Measurements from ENCODE around the gene PXDN. TPM values are rescaled to one million over a fixed set of nuclear protein-coding genes. Genes with fewer than 3 reads are reported as not detected.

PXDN gene
- total and polyA plus RNA-seq, 2 donors (not counting 1 experiment from before 2014, with no cell fraction given), result 0.21 to 1.4 TPM

- CTCF ChIA-PET, result no interaction called here
- Histone ChIP-seq H3K27ac (ENCODE audit: low read length in 2 of 2) (no peak overlapping the region), H3K9ac (ENCODE audit: low read length) (no peak overlapping the region), H3K4me2 (replicated peaks; ENCODE audit: low read depth, low read length, poor library complexity, severe bottlenecking) (no peak overlapping the region), H3K27me3 (replicated peaks in 1 of 4; ENCODE audit: control extremely low read depth in 1 of 4, control insufficient read depth in 3 of 4, insufficient read depth in 4 of 4, low read length in 3 of 4) (peaks cover 0 to 15% (median 0%) of the 10 kb centered on the region in 4 experiments), H2AFZ (ENCODE audit: insufficient read depth, low read depth, low read length, poor library complexity, severe bottlenecking) (no peak overlapping the region), H3K4me1 (ENCODE audit: control insufficient read depth in 2 of 2, insufficient read depth in 2 of 2, low read length in 2 of 2) (peaks cover 15 to 16% of the 10 kb centered on the region in 2 donors), H3K9me3 (ENCODE audit: control extremely low read depth in 1 of 3, control insufficient read depth in 2 of 3, insufficient read depth in 1 of 3, low read length in 2 of 3) (peaks cover 0 to 8% (median 0%) of the 10 kb centered on the region in 3 donors), H3K79me2 (ENCODE audit: control insufficient read depth, insufficient read depth, low read length) (no peaks in the 10 kb centered on the region), H3K4me3 (ENCODE audit: control extremely low read depth in 1 of 5, extremely low read depth in 1 of 5, insufficient read depth in 1 of 5, low read depth in 2 of 5, low read length in 4 of 5) (no peak overlapping the region), H3K36me3 (replicated peaks in 1 of 2; ENCODE audit: control extremely low read depth in 1 of 2, control insufficient read depth in 1 of 2, extremely low read depth in 1 of 2, insufficient read depth in 2 of 2, low read length in 1 of 2) (no peaks in the 10 kb centered on the region), H4K20me1 (ENCODE audit: control insufficient read depth, insufficient read depth, low read length, poor library complexity, severe bottlenecking) (no peaks in the 10 kb centered on the region)
- POLR2A ChIA-PET, result no interaction called here
- no peaks in the 10 kb centered on the region for H3K9me3 Mint-ChIP-seq (ENCODE audit: insufficient read depth)
- H3K4me3 Mint-ChIP-seq, result no peak overlapping the region
- H3K4me1 Mint-ChIP-seq, result peaks cover 15% of the 10 kb centered on the region
- intact Hi-C loops (cut with micrococcal nuclease), result no loop called here
- no peak for DNase-seq
- TF ChIP-seq, protein P1, sequence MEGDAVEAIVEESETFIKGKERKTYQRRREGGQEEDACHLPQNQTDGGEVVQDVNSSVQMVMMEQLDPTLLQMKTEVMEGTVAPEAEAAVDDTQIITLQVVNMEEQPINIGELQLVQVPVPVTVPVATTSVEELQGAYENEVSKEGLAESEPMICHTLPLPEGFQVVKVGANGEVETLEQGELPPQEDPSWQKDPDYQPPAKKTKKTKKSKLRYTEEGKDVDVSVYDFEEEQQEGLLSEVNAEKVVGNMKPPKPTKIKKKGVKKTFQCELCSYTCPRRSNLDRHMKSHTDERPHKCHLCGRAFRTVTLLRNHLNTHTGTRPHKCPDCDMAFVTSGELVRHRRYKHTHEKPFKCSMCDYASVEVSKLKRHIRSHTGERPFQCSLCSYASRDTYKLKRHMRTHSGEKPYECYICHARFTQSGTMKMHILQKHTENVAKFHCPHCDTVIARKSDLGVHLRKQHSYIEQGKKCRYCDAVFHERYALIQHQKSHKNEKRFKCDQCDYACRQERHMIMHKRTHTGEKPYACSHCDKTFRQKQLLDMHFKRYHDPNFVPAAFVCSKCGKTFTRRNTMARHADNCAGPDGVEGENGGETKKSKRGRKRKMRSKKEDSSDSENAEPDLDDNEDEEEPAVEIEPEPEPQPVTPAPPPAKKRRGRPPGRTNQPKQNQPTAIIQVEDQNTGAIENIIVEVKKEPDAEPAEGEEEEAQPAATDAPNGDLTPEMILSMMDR (IDR thresholded peaks at IDR 0.05), result no peak
- TF ChIP-seq EZH2 (IDR thresholded peaks at IDR 0.05; ENCODE audit: borderline replicate concordance, insufficient read depth, low read depth, low read length, poor library complexity, severe bottlenecking), result no peak
- no peak for ATAC-seq (ENCODE audit: low read depth)
- H3K27ac Mint-ChIP-seq, result no peak overlapping the region
- WGBS (ENCODE audit: insufficient coverage), result 87% methylated on average over 20 of the region's 22 CpGs
- H3K27me3 Mint-ChIP-seq, result peaks cover 17% of the 10 kb centered on the region
These were observed 4.2 kb downstream of the PXDN start for GRCh38 chr2:1739961-1740715.

DNA sequence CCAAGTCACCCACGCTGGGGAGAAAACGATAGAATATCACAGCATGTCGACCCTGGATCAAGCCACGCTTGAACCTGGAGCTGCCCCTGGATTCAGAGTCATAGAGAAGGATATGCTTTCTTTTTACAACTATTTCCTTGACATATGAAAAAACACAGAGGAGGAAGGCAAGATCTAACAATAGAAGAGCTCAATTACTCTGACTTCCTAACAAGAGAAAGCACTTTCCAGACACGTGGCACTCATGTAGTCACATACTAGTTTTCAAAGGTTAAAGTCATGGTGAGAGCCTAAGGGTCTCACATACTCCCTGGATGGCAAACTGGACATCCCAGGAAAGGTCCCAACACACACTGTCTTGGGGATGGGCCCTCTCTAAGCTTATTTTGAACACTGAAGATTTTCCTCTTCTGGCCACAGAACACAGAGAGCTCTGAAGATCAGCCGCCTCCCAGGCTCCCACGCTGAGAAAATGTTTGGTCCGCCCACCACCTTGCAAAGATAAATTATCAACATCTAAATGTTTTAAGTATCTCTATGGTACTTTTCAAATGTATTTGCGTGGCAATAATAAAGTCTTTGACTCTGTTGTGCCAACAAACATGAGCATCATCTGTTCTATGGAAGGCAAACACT is 4.9 kb downstream of the PXDN start:
- no peak overlapping the region for H2AFZ ChIP-seq (ENCODE audit: insufficient read depth, low read depth, low read length, poor library complexity, severe bottlenecking)
- WGBS (ENCODE audit: insufficient coverage), result 90% methylated on average over 4 of the region's 9 CpGs
- Mint-ChIP-seq H3K27ac (no peak overlapping the region), H3K27me3 (peaks cover 17% of the 10 kb centered on the region), H3K4me3 (no peak overlapping the region), H3K9me3 (ENCODE audit: insufficient read depth) (no peaks in the 10 kb centered on the region), H3K4me1 (peaks cover 12% of the 10 kb centered on the region)
- ATAC-seq (ENCODE audit: low read depth), result no peak
- no peak for DNase-seq
- H3K4me2 ChIP-seq (replicated peaks; ENCODE audit: low read depth, low read length, poor library complexity, severe bottlenecking), result no peak overlapping the region
- intact Hi-C loops (cut with micrococcal nuclease), result no loop called here
- ChIA-PET CTCF (no interaction called here), POLR2A (no interaction called here)
- H3K9me3 ChIP-seq (ENCODE audit: control extremely low read depth in 1 of 3, control insufficient read depth in 2 of 3, insufficient read depth in 1 of 3, low read length in 2 of 3), result peaks cover 0 to 8% (median 0%) of the 10 kb centered on the region in 3 donors
- H3K9ac ChIP-seq (ENCODE audit: low read length), result no peak overlapping the region
- no peaks in the 10 kb centered on the region for H4K20me1 ChIP-seq (ENCODE audit: control insufficient read depth, insufficient read depth, low read length, poor library complexity, severe bottlenecking)
- no peaks in the 10 kb centered on the region for H3K79me2 ChIP-seq (ENCODE audit: control insufficient read depth, insufficient read depth, low read length)
- no peak overlapping the region for H3K4me3 ChIP-seq (ENCODE audit: control extremely low read depth in 1 of 5, extremely low read depth in 1 of 5, insufficient read depth in 1 of 5, low read depth in 2 of 5, low read length in 4 of 5)
- no peaks in the 10 kb centered on the region for H3K36me3 ChIP-seq (replicated peaks in 1 of 2; ENCODE audit: control extremely low read depth in 1 of 2, control insufficient read depth in 1 of 2, extremely low read depth in 1 of 2, insufficient read depth in 2 of 2, low read length in 1 of 2)
- peaks cover 8 to 11% of the 10 kb centered on the region in 2 donors for H3K4me1 ChIP-seq (ENCODE audit: control insufficient read depth in 2 of 2, insufficient read depth in 2 of 2, low read length in 2 of 2)
- H3K27ac ChIP-seq (ENCODE audit: low read length in 2 of 2), result no peak overlapping the region
- no peak for TF ChIP-seq EZH2 (IDR thresholded peaks at IDR 0.05; ENCODE audit: borderline replicate concordance, insufficient read depth, low read depth, low read length, poor library complexity, severe bottlenecking)
- TF ChIP-seq, protein P1 (IDR thresholded peaks at IDR 0.05), result no peak
- H3K27me3 ChIP-seq (replicated peaks in 1 of 4; ENCODE audit: control extremely low read depth in 1 of 4, control insufficient read depth in 3 of 4, insufficient read depth in 4 of 4, low read length in 3 of 4), result peaks cover 0 to 8% (median 0%) of the 10 kb centered on the region in 4 experiments
